Measurements from ENCODE around the gene NRG3.
"Not testable (repeated sequence)": the region's sequence is repeated elsewhere in the genome, so short reads cannot be mapped to it uniquely, and the experiment has no call there.

- not testable (repeated sequence) for TF ChIP-seq CTCF, POLR2A (IDR thresholded peaks at IDR 0.05)
These were observed 1131.5 kb downstream of the NRG3 start for GRCh38 chr10:83006479-83006878.

Data from testis (tissue), 2 donors.